NCI-H2196 (cell line): ENCODE data around the gene MAGI2.

Source experiments
- DNase-seq: peaks from one replicate; lab custom pipeline; 2025; ENCODE audit not compliant: unreplicated experiment; lab: John Stamatoyannopoulos, UW

MAGI2 gene

GRCh38 chr7:79180533-79180932 lies 272.9 kb downstream of the MAGI2 start:
- no peak for DNase-seq

DNA sequence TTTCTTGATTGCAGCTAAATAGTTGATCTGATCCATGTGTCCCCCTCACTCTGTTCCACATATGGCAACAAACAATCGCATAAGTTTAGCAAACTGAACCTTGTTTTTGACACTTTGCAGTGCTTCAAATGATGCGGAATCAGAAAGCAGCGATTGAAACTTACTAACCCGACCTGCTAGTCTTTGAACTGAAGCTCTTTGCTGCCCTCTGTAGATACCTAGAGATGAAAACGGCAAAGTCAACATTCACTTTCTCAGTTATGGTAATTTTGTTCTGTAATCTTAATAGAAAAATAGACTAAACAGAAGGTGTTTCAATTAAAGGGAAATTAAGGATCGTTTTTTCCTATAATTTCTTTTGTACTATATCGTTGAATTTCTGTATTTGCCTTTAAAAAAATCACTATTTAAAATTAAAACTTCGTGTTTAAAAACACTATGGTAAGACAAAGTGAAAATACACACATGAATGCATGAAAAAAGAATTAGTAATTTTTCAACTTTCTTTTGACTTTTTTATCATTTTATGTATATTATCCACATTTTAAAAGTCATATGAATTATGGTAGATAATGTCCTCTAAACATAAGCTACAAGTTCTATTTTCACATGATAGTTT lies 276.5 kb downstream of the MAGI2 start:
- peak; percentile 40 for DNase-seq

DNA sequence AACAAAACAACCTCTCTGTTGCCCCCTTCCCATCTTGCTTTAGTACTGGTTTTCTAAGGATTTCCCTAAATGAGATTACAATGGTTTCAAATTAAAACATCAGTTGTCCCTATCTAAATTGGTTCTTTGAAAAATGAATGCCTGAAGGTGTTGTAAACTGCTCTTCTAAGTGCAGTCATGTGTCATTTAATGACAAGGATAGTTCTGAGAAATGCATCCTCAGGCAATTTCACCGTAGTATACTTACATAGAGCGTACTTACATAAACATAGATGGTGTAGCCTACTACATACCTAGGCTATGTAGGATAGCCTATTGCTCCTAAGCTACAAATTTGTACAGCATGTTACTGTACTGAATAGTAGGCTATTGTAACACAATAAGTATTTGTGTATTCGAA lies 278.1 kb downstream of the MAGI2 start:
- DNase-seq, result no peak

GRCh38 chr7:79165225-79165624 lies 288.2 kb downstream of the MAGI2 start:
- DNase-seq, result no peak

DNA sequence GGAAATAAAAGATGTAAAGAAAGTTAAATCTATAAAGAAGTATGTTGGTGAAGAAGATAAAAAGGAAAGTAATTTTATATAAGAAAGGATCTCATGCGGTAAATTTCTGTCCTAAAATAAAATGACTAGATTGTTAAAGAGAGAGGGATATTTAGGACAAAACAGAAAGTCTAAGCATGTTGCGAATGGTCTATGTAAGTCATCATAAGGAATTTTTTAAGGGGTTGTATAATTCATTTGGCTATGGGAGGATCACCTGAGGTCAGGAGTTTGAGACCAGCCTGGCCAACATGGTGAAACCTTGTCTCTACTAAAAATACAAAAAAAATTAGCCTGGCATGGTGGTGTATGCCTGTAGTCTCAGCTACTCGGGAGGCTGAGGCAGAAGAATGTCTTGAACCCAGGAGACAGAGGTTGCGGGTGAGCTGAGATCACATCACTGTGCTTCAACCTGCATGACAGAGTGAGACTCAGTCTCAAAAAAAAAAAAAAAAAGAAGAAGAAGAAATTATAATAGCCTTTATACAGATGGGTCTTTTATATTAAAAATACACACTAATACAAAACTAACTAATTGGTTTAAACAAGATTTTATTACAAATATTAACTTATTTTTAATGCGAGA lies 294.3 kb downstream of the MAGI2 start:
- DNase-seq, result no peak

- DNase-seq, result no peak
Observed at GRCh38 chr7:79157281-79157680, 296.2 kb downstream of the MAGI2 start.

DNA sequence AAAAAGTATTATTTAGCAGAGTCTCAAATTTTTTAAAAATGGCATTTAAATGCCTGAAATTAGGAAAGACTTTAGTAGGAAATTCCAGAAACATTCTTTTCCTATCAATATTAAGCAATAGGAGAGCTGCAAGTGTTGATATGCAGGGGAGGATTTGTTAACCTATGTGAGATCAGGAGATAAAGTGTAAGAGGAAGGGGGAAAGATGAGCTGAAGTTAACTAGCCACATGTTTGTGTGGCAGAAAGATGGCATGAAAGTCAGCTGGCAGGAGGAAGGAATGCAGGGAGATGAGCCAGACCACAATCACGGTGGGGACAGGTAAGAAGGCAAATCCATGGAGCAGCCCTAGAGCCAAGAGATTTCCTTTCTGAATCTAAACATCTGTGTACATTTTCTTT lies 303.6 kb downstream of the MAGI2 start:
- DNase-seq, result no peak

- DNase-seq, result no peak
Observed at GRCh38 chr7:79142706-79143105, 310.8 kb downstream of the MAGI2 start.

DNA sequence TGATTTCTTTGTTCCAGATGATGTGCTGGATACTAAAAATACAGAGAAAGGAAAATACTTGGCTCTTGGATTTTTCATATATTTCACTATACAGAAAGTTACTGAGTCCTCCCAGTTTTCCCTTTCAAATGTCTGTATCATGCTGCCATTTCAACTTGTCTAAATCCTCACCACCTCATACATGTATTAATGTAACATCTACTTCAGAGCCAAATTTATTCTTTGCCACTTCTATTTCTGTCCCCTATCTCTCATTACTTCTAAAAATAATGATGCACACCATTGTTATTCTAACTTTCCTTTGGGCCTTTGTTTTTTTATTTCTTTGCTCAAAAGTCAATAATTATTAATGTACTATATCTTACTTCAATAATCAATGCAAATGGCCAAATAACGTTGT lies 312.2 kb downstream of the MAGI2 start:
- DNase-seq, result no peak

DNA sequence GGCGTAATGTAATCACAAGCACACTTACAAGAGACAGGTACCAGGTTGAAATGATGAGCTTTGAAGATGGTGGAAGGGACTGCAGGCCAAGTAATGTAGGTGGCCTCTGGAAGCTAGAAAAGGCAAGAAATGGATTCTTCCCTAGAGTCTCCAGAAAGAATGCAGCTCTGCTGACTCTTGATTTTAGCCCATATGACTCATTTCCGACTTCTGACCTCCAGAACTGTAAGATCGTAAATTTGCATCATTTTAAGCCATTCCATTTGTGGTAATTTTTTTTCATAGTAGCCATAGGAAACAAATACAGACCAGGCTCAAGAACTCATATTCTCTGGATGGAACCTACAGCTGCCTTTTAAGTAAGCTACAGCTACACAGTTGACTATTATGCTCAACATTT lies 315.5 kb downstream of the MAGI2 start:
- DNase-seq, result no peak

- no peak for DNase-seq
Observed at GRCh38 chr7:79132844-79133451, 320.5 kb downstream of the MAGI2 start.

DNA sequence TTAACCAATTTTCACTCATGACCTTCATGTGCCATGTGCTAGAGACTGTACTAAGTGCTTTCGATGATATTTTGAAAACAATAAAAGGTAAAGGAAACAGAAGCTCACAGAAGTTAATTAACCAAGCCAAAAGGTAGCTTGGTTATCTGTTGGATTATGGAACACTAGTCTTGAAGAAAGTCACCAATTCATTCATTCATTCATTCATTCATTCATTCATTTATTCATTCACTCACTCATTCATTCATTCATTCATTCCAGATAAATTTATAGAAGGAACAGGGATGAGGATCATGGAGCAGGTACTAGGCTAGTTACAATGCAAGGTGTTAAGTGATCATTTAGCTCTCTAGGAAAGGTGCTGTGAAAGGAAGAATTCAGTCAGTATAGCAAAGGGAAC lies 322.8 kb downstream of the MAGI2 start:
- no peak for DNase-seq

- no peak for DNase-seq
Observed at GRCh38 chr7:79124331-79124730, 329.1 kb downstream of the MAGI2 start.

- no peak for DNase-seq
Observed at GRCh38 chr7:79118143-79118542, 335.3 kb downstream of the MAGI2 start.

- DNase-seq, result no peak
Observed at GRCh38 chr7:79096361-79096805, 357.1 kb downstream of the MAGI2 start.

DNA sequence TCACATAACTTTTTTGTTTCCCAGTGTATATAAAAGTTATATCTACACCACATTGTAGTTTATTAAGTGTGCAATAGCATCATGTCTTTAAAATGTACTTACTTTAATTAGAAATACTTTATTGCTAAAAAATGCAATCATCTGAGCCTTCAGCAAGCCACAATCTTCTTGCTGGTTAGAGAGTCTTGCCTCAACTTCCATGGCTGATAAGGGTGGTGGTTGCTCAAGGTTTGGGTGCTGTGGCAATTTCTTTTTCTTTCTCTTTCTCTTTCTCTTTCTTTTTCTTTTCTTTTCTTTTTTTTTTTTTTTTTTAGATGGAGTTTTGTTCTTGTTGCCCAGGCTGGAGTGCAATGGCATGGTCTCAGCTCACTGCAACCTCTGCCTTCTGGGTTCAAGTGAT lies 360.0 kb downstream of the MAGI2 start:
- no peak for DNase-seq

DNA sequence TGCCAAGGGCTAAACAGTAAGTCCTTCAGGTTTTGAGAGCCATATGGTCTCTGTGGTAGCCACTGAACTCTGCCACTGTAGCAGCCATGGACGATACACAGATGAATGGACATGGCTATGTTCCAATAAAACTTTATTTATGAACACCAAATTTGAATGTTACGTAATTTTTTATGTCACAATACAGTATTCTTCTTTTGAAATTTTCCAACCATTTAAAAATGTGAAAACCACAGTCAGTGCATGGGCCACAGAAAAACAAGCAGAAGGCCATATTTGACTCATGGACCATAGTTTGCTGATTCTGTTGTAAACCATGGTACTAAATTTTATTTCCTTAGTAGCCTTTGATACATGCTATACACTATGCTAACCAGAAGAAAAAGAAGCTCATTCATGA lies 361.8 kb downstream of the MAGI2 start:
- no peak for DNase-seq

DNA sequence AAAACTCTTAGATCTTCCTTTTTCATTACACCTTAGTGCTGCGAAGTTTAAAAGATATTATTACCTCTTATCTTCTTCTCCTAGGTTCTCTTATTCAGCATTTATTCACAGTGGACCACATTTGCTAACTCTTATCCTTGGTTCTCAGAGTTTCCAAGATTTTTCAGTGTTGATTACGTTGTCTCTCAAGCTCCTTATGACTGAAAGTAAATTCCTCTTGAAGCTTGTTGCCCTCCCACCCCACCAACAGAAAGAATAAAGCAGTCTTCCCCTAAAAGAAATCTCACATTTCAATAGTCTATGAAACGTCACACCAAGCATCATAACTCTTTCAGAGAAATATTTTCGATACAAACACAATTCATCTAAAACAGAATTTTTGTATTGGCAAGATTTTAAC lies 362.5 kb downstream of the MAGI2 start:
- no peak for DNase-seq

GRCh38 chr7:79090543-79090942 lies 362.9 kb downstream of the MAGI2 start:
- DNase-seq, result no peak

DNA sequence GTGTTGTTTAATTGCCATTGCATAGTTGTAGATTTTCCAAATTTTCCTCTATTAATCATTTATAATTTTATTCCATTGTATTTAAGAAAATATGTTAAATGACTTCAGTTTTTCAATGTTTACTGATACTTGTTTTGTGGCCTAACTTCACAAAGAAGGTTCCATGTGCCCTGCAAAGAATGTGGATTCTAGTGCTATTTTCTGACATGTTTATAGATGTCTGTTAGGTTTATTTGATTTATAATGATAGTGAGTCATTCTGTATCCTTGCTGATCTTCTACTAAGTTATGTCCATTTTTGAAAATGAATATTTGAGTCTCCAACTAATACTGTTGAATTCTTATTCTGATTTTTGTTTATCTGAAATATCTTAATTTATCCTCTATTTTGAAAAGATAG lies 369.0 kb downstream of the MAGI2 start:
- DNase-seq, result no peak

DNA sequence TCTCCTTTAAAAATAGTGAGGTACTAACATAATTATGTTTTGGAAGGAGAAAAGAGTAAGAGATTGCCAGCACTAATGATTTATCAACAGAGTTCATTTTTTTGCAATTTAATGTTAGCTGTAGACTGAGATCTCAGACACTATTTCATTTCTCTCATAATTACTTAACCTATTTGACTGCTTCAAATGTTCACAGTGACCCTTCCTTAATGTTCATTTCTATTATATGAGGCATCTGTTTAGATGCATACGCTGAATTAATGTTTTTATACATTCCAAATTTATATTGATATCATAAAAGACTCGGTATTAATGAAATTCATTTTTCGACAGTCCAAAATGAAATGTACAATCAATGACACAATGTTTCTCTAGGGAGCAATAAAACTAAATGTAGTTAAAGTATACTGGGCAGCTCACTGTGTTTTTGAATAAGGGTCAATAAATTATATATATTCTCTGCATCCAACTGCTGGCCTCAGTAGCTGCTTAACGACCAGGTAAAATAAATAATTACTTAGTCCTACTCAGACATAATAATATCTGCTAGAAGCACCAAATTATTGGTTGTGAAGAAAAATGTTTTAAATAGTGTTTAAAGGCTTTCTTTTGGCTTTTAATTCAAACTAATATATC lies 373.4 kb downstream of the MAGI2 start:
- no peak for DNase-seq

- DNase-seq, result no peak
Observed at GRCh38 chr7:79078273-79078672, 375.2 kb downstream of the MAGI2 start.
